ENCODE measurements around the gene RARA. TPM values are rescaled to one million over a fixed set of nuclear protein-coding genes. Genes with fewer than 3 reads are reported as not detected.
A peak's percentile ranks its signal among the peaks of the same experiment; 100 is the strongest.

The RARA gene
- total and polyA plus RNA-seq, 12 donors, result 4.7 to 58.2 (median 33.0) TPM

- intact Hi-C loops (cut with DNase I), result no loop called here
- WGBS, 4 donors, result 0 to 2% (median 0%) methylated on average over 4 of the region's 4 CpGs
- Histone ChIP-seq H3K4me3 (peak overlapping the region in 1 of 4 donors; percentile 59), H3K27ac (peak overlapping the region; percentile 42 to 96 (median 71)), H3K9me3 (replicated peaks in 1 of 3) (no peaks in the 10 kb centered on the region), H3K4me1 (replicated peaks in 1 of 2) (peaks cover 87 to 94% of the 10 kb centered on the region in 2 donors), H3K27me3 (no peaks in the 10 kb centered on the region), H3K36me3 (replicated peaks in 1 of 2) (no peaks in the 10 kb centered on the region)
- TF ChIP-seq, protein P1, sequence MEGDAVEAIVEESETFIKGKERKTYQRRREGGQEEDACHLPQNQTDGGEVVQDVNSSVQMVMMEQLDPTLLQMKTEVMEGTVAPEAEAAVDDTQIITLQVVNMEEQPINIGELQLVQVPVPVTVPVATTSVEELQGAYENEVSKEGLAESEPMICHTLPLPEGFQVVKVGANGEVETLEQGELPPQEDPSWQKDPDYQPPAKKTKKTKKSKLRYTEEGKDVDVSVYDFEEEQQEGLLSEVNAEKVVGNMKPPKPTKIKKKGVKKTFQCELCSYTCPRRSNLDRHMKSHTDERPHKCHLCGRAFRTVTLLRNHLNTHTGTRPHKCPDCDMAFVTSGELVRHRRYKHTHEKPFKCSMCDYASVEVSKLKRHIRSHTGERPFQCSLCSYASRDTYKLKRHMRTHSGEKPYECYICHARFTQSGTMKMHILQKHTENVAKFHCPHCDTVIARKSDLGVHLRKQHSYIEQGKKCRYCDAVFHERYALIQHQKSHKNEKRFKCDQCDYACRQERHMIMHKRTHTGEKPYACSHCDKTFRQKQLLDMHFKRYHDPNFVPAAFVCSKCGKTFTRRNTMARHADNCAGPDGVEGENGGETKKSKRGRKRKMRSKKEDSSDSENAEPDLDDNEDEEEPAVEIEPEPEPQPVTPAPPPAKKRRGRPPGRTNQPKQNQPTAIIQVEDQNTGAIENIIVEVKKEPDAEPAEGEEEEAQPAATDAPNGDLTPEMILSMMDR (IDR thresholded peaks at IDR 0.05), result no peak
- TF ChIP-seq POLR2A (IDR thresholded peaks at IDR 0.05), result no peak
- DNase-seq, result peak in 5 of 7 donors; percentile 49 to 72 (median 67)
These were observed 13.0 kb downstream of the RARA start for GRCh38 chr17:40321961-40322357.

DNA sequence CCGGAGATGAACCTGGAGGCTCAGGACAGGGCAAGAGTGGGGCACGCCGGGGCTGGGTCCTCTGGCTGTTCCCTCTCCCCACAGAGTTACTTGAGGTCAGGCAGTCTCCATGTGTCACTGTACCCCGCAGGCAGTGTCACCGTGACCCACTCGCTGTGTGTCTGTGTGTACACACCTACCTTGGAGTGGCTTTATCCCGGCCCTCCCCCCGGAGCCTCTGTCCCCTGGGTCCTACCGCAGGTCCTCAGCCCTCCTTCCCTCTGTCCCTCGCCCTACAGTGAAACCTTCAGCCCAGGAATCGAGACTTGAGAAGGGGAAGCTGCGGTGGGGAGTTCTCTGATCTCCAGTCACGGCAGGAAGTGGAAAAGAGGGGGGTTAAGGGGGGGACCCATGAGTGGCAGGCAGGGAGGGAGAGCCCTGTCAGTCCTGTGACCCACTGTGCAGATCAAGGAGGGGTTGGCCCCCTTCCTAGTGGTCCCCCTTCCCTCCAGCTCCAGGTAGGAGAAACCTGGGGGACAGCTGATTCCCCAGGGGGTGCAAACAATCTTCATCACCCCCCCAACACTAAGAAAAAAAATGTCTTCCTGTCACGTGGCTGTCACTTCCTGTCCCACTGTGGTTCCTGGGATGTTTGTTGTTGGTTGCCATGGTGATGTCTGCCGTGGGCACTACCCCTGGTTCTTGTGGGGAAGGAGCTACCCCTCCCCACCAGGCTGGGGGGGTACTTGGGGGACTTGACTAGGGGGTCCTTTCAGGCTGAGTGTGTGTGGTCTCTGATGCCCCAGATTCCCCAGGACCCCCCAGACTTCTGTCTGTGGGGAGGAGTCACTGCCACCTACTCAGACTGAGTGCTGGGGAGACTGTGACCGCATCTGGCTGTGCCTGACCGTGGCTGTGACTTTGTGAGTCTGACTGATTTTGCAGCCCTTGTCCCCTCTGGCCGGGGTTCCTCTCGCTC, 13.7 kb downstream of the RARA start:
- DNase-seq, result peak; percentile 67 to 88 (median 79)
- WGBS, 4 donors, result 5 to 8% (median 7%) methylated on average over 7 to 19 of the region's 19 CpGs
- Histone ChIP-seq H3K27ac (peak overlapping the region; percentile 42 to 96 (median 71)), H3K4me3 (peak overlapping the region in 1 of 4 donors; percentile 59), H3K36me3 (replicated peaks in 1 of 2) (no peaks in the 10 kb centered on the region), H3K9me3 (replicated peaks in 1 of 3) (no peaks in the 10 kb centered on the region), H3K27me3 (no peaks in the 10 kb centered on the region), H3K4me1 (replicated peaks in 1 of 2) (peaks cover 88 to 94% of the 10 kb centered on the region in 2 donors)
- intact Hi-C loops (cut with DNase I), result no loop called here
- TF ChIP-seq, protein P1 (IDR thresholded peaks at IDR 0.05), result no peak
- TF ChIP-seq POLR2A (IDR thresholded peaks at IDR 0.05), result peak; percentile 23 to 30

- Histone ChIP-seq H3K36me3 (replicated peaks in 1 of 2) (no peaks in the 10 kb centered on the region), H3K27ac (peak overlapping the region; percentile 42 to 96 (median 72)), H3K4me3 (peak overlapping the region in 1 of 4 donors; percentile 59), H3K4me1 (replicated peaks in 1 of 2) (peaks cover 96 to 100% of the 10 kb centered on the region in 2 donors), H3K9me3 (replicated peaks in 1 of 3) (no peaks in the 10 kb centered on the region), H3K27me3 (no peaks in the 10 kb centered on the region)
- WGBS, 4 donors, result 33 to 57% (median 38%) methylated on average over 6 to 10 of the region's 10 CpGs
- peak; percentile 70 to 87 (median 81) for DNase-seq
- intact Hi-C loops (cut with DNase I), result no loop called here
- TF ChIP-seq, protein P1 (IDR thresholded peaks at IDR 0.05), result no peak
- no peak for TF ChIP-seq POLR2A (IDR thresholded peaks at IDR 0.05)
These were observed 14.7 kb downstream of the RARA start for GRCh38 chr17:40323391-40324381.
